WTC11 (cell line): ENCODE measurements around the gene BTK.

Source experiments
- AR ChIP-seq: fragments of 250-450 bp; sonication (Bioruptor Pico); IDR thresholded peaks from 2 replicates; pipeline ENCODE4 v1.9.0; 2021; ENCODE audit warnings: mild to moderate bottlenecking
- ATF2 ChIP-seq: sonication (generic); formaldehyde crosslinking; IDR thresholded peaks from 2 replicates; pipeline ENCODE4 v1.8.1; 2022; ENCODE audit warnings: low read depth, missing genetic modification reagents, borderline replicate concordance
- CTCF ChIP-seq: fragments of 200-600 bp; IDR thresholded peaks from 2 replicates; pipeline ENCODE4 v1.8.0; 2022; ENCODE audit warnings: antibody characterized with exemption
- GABPB1 ChIP-seq: sonication (generic); formaldehyde crosslinking; IDR thresholded peaks from 2 replicates; pipeline ENCODE4 v1.8.1; 2023; ENCODE audit warnings: mild to moderate bottlenecking, missing genetic modification reagents
- MLX ChIP-seq: sonication (generic); formaldehyde crosslinking; IDR thresholded peaks from 2 replicates; pipeline ENCODE4 v1.8.1; 2023; ENCODE audit warnings: mild to moderate bottlenecking, missing genetic modification reagents, moderate library complexity
- NR2C2 ChIP-seq: sonication (generic); formaldehyde crosslinking; IDR thresholded peaks from 2 replicates; pipeline ENCODE4 v1.8.0; 2022; ENCODE audit warnings: mild to moderate bottlenecking, missing genetic modification reagents
- TCF7 ChIP-seq: sonication (generic); formaldehyde crosslinking; IDR thresholded peaks from 2 replicates; pipeline ENCODE4 v1.8.0; 2022; ENCODE audit warnings: mild to moderate bottlenecking, low read depth, missing genetic modification reagents, moderate library complexity
- USF1 ChIP-seq: sonication (generic); formaldehyde crosslinking; IDR thresholded peaks from 2 replicates; pipeline ENCODE4 v1.8.0; 2022; ENCODE audit warnings: mild to moderate bottlenecking, missing genetic modification reagents
- ZBTB43 ChIP-seq: sonication (generic); formaldehyde crosslinking; IDR thresholded peaks from 2 replicates; pipeline ENCODE4 v1.8.1; 2023; ENCODE audit warnings: mild to moderate bottlenecking, missing genetic modification reagents
- ZNF138 ChIP-seq: sonication (generic); formaldehyde crosslinking; conservative IDR thresholded peaks from 2 replicates; pipeline ENCODE4 v1.8.1; 2022; ENCODE audit warnings: mild to moderate bottlenecking, moderate library complexity, missing genetic modification reagents
- ZNF512 ChIP-seq: sonication (generic); formaldehyde crosslinking; IDR thresholded peaks from 2 replicates; pipeline ENCODE4 v1.8.1; 2022; ENCODE audit warnings: missing genetic modification reagents, borderline replicate concordance

- TF ChIP-seq AR (no peak), CTCF (no peak), NR2C2 (CRISPR knock-in tag) (no peak), ZNF138 (no peak), ATF2 (CRISPR knock-in tag) (no peak), GABPB1 (no peak), ZNF512 (CRISPR knock-in tag) (no peak), ZBTB43 (CRISPR knock-in tag) (no peak), TCF7 (CRISPR knock-in tag) (no peak), MLX (no peak), USF1 (CRISPR knock-in tag) (no peak)
Measured at GRCh38 chrX:101385795-101386541, at the start of gene BTK.
